Gastrocnemius medialis (tissue), 4 donors: Measurements from ENCODE around the gene FYB2.

Experiments
- CTCF ChIP-seq, 5 experiments: fragments of 450-650 bp in 3 of 5; fragments of 200-600 bp in 2 of 5; sonication (generic) in 2 of 5; IDR thresholded peaks in 4 of 5; conservative IDR thresholded peaks in 1 of 5; 1 replicate in 4 of 5; 2 replicates in 1 of 5; pipeline ENCODE4 v1.5.1; 2016 to 2019; ENCODE audit warnings: antibody characterized with exemption in 5 of 5, mild to moderate bottlenecking in 3 of 5, moderate library complexity in 3 of 5
- POLR2A ChIP-seq, 2 donors: fragments of 450-650 bp; IDR thresholded peaks; one replicate each; pipeline ENCODE4 v1.6.1; 2017; ENCODE audit warnings: antibody characterized with exemption in 2 of 2, mild to moderate bottlenecking in 2 of 2, moderate library complexity in 2 of 2

- TF ChIP-seq POLR2A (IDR thresholded peaks at IDR 0.05) (no peak), CTCF (IDR thresholded peaks at IDR 0.05 in 4 of 5, conservative IDR thresholded peaks at IDR 0.05 in 1 of 5) (no peak)
Measured at GRCh38 chr1:56771717-56772116, 47.5 kb downstream of the FYB2 start.
